HG03095 (cell line): ENCODE results near the gene DBNDD1.
"Not testable (repeated sequence)": the region's sequence is repeated elsewhere in the genome, so short reads cannot be mapped to it uniquely, and the experiment has no call there.

Experiments used
- ATAC-seq: cut with Tn5 transposase; IDR thresholded peaks from one replicate; pipeline ENCODE4 v1.9.1; 2021; ENCODE audit warnings: moderate library complexity; ENCODE audit not compliant: unreplicated experiment

The DBNDD1 gene, protein sequence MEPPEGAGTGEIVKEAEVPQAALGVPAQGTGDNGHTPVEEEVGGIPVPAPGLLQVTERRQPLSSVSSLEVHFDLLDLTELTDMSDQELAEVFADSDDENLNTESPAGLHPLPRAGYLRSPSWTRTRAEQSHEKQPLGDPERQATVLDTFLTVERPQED

DNA sequence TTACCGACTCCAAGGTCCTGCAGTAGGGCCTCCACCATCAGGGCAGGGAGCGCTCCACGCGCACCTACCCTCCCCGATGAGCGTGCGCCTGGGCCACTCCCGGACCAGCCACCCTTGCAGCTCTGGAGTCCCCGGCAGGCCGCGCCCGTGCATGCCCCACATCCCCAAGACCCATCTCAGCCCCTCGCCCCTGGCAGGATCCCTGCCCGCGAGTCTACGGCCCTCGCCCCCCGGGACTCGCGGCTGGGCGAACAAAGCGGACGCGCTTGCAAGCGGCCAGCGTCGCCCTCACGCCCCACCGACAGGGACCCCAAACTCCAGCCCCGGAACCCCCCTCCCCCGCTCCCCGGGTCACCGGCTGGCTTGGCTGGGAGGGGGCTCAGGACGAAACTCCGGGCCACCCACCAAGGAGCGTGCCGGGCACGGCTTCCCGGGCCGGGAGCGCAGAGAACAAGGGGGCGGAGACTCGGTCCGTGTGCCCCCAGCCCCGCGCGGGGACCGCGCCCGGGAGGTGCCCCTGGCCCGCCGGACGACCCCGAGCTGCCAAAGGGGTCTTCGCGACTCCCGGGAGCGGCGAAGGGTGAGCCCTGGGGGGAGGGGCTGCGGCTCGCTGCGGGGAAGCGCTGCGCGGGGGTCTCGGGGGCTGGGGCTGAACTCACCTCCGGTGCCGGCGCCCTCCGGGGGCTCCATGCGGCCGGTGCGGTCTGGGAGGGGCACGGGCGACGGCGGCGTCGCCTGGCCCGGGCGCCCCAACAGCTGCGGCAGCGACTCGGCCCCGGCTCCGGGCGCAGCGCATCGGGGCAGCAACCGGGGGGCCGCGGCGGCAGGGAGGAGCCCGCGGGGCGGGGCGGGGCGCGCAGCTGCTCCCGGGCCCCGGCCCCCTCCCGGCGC lies at the start of gene DBNDD1:
TSS of gene DBNDD1 (minus strand) at position 805 of the 891 bp plus-strand sequence. CDS start at position 690, 115 bp downstream.
- ATAC-seq, result no peak

DNA sequence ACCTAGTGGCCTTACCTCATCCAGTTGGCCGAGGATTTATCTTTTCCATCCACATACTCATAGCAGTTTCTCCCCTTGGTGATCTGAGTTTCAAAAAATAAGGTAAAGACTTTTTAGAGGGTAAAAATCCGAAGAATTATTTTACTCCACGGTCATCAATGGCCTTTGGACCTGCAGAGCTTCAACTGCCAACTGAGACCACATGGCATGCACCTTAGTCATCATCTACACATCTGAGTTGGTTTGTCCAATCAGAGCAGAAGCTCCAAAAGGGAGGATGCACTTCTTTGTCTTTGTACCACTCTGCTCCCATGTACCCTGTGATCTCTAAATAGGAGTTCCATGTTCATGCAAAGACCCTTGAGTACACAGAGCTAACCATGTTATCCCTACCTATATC lies 42.2 kb upstream of the DBNDD1 start:
- no peak for ATAC-seq

DNA sequence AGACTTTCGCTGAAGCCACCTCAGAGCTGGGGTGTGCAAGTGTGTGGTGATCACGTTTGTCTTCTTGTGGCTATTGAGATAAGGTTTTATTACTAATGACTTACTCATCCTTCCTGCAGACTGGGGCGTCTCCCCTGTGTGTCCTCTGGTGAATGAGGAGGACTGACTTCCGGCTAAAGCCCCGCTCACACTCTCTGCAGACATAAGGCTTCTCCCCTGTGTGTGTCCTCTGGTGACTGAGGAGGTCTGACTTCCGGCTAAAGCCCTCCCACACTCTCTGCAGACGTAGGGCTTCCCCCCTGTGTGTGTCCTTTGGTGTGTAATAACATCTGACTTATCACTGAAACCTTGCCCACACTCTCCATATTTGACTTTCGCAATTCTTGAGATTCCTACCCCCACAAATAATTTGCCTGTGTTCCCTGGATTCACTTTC lies 38.5 kb upstream of the DBNDD1 start:
- no peak for ATAC-seq

DNA sequence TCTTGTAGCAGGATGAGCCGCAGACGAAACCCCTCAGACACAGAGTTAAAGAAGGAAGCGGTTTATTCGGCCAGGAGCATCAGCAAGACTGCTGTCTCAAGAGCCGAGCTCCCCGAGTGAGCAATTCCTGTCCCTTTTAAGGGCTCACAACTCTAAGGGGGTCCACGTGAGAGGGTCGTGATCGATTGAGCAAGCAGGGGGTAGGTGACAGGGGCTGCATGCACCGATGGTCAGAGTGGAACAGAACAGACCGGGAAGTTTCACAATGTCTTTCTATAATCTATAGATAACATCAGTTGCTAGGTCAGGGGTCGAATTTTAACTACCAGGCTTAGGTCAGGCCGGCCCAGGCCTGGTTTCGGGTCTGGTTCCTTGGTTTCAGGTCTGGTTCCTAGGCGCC lies 37.3 kb upstream of the DBNDD1 start:
- not testable (repeated sequence) for ATAC-seq

GRCh38 chr16:90055371-90055770 lies 36.1 kb upstream of the DBNDD1 start:
- ATAC-seq, result no peak

- no peak for ATAC-seq
Observed at GRCh38 chr16:90054554-90054953, 35.3 kb upstream of the DBNDD1 start.

DNA sequence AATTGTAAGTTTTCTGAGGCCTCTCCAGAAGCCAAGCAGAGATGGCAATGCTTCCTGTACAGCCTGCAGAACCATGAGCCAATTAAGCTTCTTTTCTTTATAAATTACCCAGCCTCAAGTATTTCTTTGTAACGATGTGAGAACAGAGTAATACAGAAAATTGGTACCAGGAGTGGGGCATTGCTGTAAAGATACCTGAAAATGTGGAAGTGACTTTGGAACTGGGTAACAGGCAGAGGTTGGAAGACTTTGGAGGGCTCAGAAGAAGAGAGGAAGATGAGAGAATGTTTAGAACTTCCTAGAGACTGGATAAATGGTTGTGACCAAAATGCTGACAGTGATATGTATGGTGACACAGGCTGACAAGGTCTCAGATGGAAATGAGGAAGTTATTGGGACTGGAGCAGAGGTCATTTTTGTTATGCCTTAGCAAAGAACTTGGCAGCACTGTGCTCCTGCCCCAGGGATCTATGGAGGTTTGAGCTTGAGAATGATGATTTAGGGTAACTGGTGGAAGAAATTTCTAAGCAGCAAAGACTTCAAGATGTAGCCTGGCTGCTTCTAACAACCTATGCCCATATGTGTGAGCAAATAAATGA lies 34.7 kb upstream of the DBNDD1 start:
- no peak for ATAC-seq

DNA sequence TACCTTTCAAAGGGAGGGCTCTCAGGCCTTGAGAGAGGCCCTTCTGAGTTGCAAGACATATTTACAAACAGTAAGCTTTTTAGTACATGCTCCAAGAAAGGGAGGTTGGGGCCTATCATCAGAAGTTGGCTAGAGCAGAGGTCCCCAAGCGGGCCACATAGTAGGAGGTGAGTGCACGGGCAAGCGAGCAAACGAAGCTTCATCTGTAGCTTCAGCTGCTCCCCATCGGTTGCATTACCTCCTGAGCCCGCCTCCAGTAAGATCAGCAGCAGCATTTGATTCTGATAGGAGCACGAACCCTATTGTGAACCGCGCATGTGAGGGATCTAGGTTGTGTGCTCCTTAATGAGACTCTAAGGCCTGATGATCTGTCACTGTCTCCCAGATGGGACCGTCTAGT lies 31.7 kb upstream of the DBNDD1 start:
- ATAC-seq, result no peak

DNA sequence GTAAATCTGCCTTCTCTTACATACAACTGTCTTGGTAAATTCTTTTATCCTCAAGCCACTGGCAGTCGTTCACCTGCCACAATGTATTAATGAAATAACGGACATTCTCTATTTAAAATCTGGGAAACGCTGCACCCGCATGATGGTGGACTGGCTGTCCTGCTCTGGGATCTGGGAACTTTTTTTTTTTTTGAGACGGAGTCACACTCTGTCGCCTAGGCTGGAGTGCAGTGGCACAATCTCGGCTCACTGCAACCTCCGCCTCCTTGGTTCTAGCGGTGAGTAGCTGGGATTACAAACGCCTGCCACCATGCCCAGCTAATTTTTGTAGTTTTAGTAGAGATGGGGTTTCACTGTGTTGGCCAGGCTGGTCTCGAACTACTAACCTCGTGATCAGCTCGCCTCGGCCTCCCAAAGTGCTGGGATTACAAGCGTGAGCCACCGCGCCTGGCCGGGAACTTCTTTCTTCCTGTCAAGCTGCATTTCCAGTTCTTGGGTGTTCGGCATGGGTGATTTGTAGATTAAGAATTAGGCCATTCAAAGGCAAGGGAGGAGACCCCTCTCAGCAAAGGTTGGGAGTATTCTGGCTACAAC lies 29.6 kb upstream of the DBNDD1 start:
- no peak for ATAC-seq

GRCh38 chr16:90048347-90048722 lies 29.1 kb upstream of the DBNDD1 start:
- ATAC-seq, result no peak

DNA sequence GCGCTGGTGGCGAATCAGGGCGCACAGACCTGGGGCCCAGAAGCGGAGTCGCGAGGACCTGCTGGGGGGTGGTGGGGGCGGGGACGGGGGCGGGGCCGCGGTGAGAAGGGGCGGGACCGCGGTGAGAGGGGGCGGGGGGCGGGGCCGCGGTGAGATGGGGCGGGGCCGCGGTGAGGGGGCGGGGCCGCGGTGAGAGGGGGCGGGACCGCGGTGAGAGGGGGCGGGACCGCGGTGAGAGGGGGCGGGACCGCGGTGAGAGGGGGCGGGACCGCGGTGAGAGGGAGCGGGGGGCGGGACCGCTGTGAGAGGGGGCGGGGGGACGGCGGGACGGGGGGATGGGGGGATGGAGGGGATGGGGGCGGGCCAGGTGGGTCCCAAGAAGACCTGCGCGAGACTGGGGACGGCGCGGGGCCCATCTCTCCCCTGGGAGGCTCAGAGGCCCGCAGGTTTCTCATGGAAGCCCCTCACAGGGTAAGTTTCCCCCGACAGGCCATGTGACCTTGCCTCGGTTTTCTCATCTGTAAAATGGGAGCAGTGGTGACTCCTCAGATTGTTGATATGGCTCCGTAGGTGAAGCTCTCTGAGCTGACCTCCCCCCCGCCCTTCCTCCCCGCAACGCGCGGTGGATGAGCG lies 28.6 kb upstream of the DBNDD1 start:
- ATAC-seq, result no peak

- ATAC-seq, result no peak
Observed at GRCh38 chr16:90046971-90047713, 27.9 kb upstream of the DBNDD1 start.

- ATAC-seq, result no peak
Observed at GRCh38 chr16:90046122-90046970, 27.1 kb upstream of the DBNDD1 start.

DNA sequence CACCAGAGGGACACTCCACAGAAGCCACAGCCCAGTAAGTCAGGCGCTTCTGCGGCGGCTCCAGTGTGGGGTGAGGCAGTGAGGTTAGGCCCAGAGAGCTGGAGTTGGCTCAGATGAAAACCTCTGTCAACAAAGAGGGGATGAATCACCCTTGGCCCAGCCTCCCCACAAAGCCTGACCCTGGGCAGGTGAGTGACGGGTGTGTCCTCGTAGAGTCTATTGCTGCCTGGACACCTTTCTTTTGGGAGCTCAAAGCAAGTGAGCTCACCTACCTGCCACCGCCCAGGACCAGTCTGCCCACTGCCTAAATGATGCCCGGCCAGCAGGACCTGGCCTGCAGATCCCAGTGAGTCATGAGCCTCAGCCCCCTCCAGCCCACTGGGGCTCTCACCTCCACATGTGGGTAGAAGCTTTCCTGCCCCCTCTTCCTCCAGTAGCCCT lies 24.9 kb upstream of the DBNDD1 start:
- ATAC-seq, result no peak

- ATAC-seq, result no peak
Observed at GRCh38 chr16:90043526-90043925, 24.3 kb upstream of the DBNDD1 start.

- no peak for ATAC-seq
Observed at GRCh38 chr16:90042946-90043514, 23.8 kb upstream of the DBNDD1 start.

GRCh38 chr16:90041896-90042473 lies 22.7 kb upstream of the DBNDD1 start:
- no peak for ATAC-seq

DNA sequence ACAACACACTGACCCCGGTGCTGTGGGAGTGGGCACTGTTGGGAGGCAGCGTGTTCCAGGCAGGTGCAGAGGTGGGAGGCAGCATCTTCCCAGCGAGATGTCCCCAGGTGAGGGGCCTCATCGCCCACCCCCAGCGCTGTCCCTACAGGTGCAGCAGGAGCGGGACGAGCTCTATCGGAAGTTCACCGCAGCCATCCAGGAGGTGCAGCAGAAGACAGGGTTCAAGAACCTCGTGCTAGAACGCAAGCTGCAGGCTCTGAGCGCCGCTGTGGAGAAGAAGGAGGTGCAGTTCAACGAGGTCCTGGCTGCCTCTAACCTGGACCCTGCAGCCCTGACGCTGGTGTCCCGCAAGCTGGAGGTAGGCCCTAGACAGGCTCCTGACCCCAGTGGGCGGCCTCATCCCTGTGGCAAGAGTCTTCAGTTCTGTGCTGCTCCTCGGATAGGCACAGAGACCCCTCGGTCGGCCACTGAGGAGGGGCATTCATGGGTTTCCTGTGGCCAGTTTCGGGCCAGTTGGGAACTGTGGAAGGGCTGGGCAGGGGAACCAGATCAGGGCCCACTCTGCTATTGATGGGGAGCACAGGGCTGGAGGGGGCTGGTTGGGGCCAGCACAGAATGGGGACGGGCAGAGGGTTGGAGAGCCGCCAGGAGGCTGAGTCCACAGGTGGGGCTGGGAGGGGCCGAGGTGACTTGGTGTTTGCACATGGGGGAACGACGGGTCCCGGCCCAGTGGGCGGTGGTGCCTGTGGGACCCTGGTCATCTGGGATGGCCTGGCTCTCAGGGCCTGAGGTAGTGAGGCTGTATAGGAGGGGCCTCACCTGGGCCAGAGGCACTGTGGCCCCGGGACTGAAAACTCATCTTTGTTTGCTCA lies 21.1 kb upstream of the DBNDD1 start:
- ATAC-seq, result no peak
